ENCODE measurements around the gene TSEN34.

Gene TSEN34

DNA sequence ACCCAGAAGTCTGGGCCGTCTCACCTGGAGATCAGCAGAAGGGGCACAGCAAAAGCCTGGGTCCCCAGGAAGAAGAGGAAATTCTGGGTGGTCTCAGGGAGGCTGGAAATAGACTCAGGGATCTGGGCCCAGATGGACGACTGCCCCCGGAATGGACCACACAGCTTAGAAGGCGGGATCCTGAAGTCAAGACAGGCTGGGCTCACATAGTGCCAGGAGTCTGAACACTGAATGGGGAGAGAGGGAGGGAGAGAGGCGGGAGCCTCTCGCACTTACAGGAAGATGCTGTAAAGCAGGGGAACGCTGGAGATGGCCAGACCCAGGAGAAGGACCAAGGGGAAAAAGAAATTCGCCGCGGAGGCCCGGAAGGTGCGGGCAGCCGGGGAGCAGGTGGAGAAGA is 30.3 kb upstream of the TSEN34 start:
- no peak for TF ChIP-seq ZBTB26 (tag by site-specific recombination; optimal IDR thresholded peaks at IDR 0.05)
- no peak for TF ChIP-seq ZNF544 (tag by site-specific recombination; IDR thresholded peaks at IDR 0.05)
- no peak for TF ChIP-seq ZNF561 (tag by site-specific recombination; IDR thresholded peaks at IDR 0.05; ENCODE audit: borderline replicate concordance)
- peak overlapping the region; percentile 73 for H3K4me3 ChIP-seq (ENCODE audit: low read depth, low read length)
- H3K27ac ChIP-seq (ENCODE audit: extremely low read depth, low read depth, low read length), result peak overlapping the region; percentile 78; the same call in 1 of the 2 replicates
- peaks cover 4% of the 10 kb centered on the region; the same call in 1 of the 2 replicates for H3K4me1 ChIP-seq (ENCODE audit: control insufficient read depth, insufficient read depth, low read length)
- H3K9me3 ChIP-seq (ENCODE audit: control insufficient read depth, insufficient read depth, low read depth, low read length), result no peaks in the 10 kb centered on the region
- ChIA-PET CTCF (interaction anchor here (1.3 kb wide), 1 partner anchor 13 kb away, joined by 5 read pairs; no protein-coding TSS in a partner anchor), POLR2A (interaction anchor here (0.5 to 3.2 kb wide), 9 partner anchors 8 to 269 kb away, joined by 3 to 60 read pairs (median 6); partner anchors contain the start of genes CNOT3, MBOAT7, TFPT and TMC4)
- H3K36me3 ChIP-seq (ENCODE audit: control insufficient read depth in 2 of 2, insufficient read depth in 1 of 2, low read length in 2 of 2), result peaks cover 8 to 22% of the 10 kb centered on the region in 2 experiments; a peak in 2 of 3 replicates

DNA sequence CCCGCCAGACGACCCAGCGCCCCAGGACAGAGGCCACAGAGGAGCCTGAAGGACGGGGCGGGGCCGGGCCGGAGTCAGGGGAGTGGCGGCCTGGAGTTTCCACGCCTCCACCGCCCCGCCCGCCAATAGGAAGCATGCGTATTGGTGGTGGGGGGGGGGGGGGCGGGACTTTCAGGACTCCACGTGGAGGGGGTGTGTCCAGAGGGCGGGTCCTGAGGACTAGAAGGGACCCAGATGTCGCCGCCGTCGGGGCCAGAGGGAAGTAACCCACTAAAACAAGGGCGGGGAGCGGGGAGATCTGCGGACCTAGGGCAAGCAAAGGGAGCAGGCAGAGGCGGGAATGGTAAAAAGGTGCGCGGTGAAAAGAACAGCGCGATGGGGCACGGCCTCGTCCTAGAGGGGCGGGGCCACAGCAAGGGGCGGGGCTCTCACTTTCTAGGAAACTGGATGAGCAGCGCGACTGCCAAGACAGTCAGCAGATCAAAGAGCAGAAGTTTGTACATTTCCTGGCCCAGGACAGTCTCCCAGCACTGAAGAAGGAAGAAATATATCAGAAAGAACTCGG is 28.8 kb upstream of the TSEN34 start:
- Histone ChIP-seq H3K4me3 (ENCODE audit: low read depth, low read length) (no peak overlapping the region), H3K9me3 (ENCODE audit: control insufficient read depth, insufficient read depth, low read depth, low read length) (no peaks in the 10 kb centered on the region), H3K4me1 (ENCODE audit: control insufficient read depth, insufficient read depth, low read length) (peaks cover 4% of the 10 kb centered on the region; the same call in 1 of the 2 replicates), H3K27ac (ENCODE audit: extremely low read depth, low read depth, low read length) (no peak overlapping the region), H3K36me3 (ENCODE audit: control insufficient read depth in 2 of 2, insufficient read depth in 1 of 2, low read length in 2 of 2) (peaks cover 7% of the 10 kb centered on the region in 2 experiments; a peak in 2 of 3 replicates)
- TF ChIP-seq ZIC2 (tag by site-specific recombination; IDR thresholded peaks at IDR 0.05) (no peak), KLF8 (tag by site-specific recombination; IDR thresholded peaks at IDR 0.05) (0 out of 2 replicates have a peak, but pooled peaks have one; percentile 41), SP2 (tag by site-specific recombination; IDR thresholded peaks at IDR 0.05) (peak; percentile 27; the same call in 1 of the 2 replicates)
- CTCF ChIA-PET, result no interaction called here
- POLR2A ChIA-PET, result interaction anchor here (3.6 kb wide), 1 partner anchor 25 kb away, joined by 17 read pairs; the partner anchor contains the start of gene CNOT3

DNA sequence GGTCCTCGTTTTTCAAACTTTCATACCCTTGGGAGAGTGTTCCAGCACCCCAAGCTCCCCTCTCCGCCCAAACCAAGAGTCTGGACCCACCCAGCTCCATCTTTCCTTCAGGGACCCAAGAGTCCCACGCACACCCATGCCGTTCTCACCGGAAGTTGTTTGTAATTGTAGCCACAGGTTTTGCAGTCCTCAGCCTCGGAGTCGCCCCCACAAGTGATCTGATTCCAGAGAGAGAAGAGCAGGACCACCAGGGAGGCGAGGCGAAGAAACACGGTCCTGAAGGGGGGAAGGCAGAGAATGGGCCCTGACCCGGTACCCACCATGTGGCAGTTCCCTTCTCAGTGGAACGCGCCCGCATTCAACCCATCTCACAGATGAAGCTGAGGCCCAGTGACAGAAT is 28.2 kb upstream of the TSEN34 start:
- no peaks in the 10 kb centered on the region for H3K9me3 ChIP-seq (ENCODE audit: control insufficient read depth, insufficient read depth, low read depth, low read length)
- peaks cover 4% of the 10 kb centered on the region; the same call in 1 of the 2 replicates for H3K4me1 ChIP-seq (ENCODE audit: control insufficient read depth, insufficient read depth, low read length)
- H3K27ac ChIP-seq (ENCODE audit: extremely low read depth, low read depth, low read length), result no peak overlapping the region
- H3K4me3 ChIP-seq (ENCODE audit: low read depth, low read length), result no peak overlapping the region
- ChIA-PET POLR2A (interaction anchor here (3.6 kb wide), 1 partner anchor 26 kb away, joined by 17 read pairs; the partner anchor contains the start of gene CNOT3), CTCF (no interaction called here)
- peaks cover 1 to 3% of the 10 kb centered on the region in 2 experiments; a peak in 2 of 3 replicates for H3K36me3 ChIP-seq (ENCODE audit: control insufficient read depth in 2 of 2, insufficient read depth in 1 of 2, low read length in 2 of 2)
- TF ChIP-seq ZNF350 (tag by site-specific recombination; IDR thresholded peaks at IDR 0.05), result no peak
- no peak for TF ChIP-seq ZNF629 (tag by site-specific recombination; IDR thresholded peaks at IDR 0.05)
- TF ChIP-seq, protein P1, sequence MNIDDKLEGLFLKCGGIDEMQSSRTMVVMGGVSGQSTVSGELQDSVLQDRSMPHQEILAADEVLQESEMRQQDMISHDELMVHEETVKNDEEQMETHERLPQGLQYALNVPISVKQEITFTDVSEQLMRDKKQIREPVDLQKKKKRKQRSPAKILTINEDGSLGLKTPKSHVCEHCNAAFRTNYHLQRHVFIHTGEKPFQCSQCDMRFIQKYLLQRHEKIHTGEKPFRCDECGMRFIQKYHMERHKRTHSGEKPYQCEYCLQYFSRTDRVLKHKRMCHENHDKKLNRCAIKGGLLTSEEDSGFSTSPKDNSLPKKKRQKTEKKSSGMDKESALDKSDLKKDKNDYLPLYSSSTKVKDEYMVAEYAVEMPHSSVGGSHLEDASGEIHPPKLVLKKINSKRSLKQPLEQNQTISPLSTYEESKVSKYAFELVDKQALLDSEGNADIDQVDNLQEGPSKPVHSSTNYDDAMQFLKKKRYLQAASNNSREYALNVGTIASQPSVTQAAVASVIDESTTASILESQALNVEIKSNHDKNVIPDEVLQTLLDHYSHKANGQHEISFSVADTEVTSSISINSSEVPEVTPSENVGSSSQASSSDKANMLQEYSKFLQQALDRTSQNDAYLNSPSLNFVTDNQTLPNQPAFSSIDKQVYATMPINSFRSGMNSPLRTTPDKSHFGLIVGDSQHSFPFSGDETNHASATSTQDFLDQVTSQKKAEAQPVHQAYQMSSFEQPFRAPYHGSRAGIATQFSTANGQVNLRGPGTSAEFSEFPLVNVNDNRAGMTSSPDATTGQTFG (tag by site-specific recombination; IDR thresholded peaks at IDR 0.05; ENCODE audit: borderline replicate concordance), result no peak
- no peak for TF ChIP-seq ZNF664 (tag by site-specific recombination; IDR thresholded peaks at IDR 0.05)
- no peak for TF ChIP-seq KLF1 (tag by site-specific recombination; IDR thresholded peaks at IDR 0.05)
- TF ChIP-seq SP7 (tag by site-specific recombination; IDR thresholded peaks at IDR 0.05), result no peak
- no peak for TF ChIP-seq ZNF621 (tag by site-specific recombination; IDR thresholded peaks at IDR 0.05)
- no peak for TF ChIP-seq HOXC10 (CRISPR knock-in tag; IDR thresholded peaks at IDR 0.05)
- TF ChIP-seq ZNF169 (tag by site-specific recombination; IDR thresholded peaks at IDR 0.05), result no peak
- TF ChIP-seq ZBTB26 (tag by site-specific recombination; optimal IDR thresholded peaks at IDR 0.05), result no peak
- TF ChIP-seq, protein P2, sequence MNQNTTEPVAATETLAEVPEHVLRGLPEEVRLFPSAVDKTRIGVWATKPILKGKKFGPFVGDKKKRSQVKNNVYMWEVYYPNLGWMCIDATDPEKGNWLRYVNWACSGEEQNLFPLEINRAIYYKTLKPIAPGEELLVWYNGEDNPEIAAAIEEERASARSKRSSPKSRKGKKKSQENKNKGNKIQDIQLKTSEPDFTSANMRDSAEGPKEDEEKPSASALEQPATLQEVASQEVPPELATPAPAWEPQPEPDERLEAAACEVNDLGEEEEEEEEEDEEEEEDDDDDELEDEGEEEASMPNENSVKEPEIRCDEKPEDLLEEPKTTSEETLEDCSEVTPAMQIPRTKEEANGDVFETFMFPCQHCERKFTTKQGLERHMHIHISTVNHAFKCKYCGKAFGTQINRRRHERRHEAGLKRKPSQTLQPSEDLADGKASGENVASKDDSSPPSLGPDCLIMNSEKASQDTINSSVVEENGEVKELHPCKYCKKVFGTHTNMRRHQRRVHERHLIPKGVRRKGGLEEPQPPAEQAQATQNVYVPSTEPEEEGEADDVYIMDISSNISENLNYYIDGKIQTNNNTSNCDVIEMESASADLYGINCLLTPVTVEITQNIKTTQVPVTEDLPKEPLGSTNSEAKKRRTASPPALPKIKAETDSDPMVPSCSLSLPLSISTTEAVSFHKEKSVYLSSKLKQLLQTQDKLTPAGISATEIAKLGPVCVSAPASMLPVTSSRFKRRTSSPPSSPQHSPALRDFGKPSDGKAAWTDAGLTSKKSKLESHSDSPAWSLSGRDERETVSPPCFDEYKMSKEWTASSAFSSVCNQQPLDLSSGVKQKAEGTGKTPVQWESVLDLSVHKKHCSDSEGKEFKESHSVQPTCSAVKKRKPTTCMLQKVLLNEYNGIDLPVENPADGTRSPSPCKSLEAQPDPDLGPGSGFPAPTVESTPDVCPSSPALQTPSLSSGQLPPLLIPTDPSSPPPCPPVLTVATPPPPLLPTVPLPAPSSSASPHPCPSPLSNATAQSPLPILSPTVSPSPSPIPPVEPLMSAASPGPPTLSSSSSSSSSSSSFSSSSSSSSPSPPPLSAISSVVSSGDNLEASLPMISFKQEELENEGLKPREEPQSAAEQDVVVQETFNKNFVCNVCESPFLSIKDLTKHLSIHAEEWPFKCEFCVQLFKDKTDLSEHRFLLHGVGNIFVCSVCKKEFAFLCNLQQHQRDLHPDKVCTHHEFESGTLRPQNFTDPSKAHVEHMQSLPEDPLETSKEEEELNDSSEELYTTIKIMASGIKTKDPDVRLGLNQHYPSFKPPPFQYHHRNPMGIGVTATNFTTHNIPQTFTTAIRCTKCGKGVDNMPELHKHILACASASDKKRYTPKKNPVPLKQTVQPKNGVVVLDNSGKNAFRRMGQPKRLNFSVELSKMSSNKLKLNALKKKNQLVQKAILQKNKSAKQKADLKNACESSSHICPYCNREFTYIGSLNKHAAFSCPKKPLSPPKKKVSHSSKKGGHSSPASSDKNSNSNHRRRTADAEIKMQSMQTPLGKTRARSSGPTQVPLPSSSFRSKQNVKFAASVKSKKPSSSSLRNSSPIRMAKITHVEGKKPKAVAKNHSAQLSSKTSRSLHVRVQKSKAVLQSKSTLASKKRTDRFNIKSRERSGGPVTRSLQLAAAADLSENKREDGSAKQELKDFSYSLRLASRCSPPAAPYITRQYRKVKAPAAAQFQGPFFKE (tag by site-specific recombination; IDR thresholded peaks at IDR 0.05; ENCODE audit: borderline replicate concordance), result no peak

All from HEK293 (cell line).